Lower leg skin (tissue), 3 donors: ENCODE results near the gene EEF2.

Experiments
- POLR2A ChIP-seq, 2 donors: fragments of 450-650 bp; IDR thresholded peaks; one replicate each; pipeline ENCODE4 v1.6.1; 2016 to 2017; ENCODE audit warnings: antibody characterized with exemption in 2 of 2, mild to moderate bottlenecking in 1 of 2, moderate library complexity in 1 of 2
- TF ChIP-seq, protein P1 (sequence below), 3 donors: fragments of 450-650 bp; IDR thresholded peaks; one replicate each; pipeline ENCODE4 v1.5.1; 2016; ENCODE audit warnings: antibody characterized with exemption in 3 of 3, mild to moderate bottlenecking in 3 of 3, moderate library complexity in 2 of 3

DNA sequence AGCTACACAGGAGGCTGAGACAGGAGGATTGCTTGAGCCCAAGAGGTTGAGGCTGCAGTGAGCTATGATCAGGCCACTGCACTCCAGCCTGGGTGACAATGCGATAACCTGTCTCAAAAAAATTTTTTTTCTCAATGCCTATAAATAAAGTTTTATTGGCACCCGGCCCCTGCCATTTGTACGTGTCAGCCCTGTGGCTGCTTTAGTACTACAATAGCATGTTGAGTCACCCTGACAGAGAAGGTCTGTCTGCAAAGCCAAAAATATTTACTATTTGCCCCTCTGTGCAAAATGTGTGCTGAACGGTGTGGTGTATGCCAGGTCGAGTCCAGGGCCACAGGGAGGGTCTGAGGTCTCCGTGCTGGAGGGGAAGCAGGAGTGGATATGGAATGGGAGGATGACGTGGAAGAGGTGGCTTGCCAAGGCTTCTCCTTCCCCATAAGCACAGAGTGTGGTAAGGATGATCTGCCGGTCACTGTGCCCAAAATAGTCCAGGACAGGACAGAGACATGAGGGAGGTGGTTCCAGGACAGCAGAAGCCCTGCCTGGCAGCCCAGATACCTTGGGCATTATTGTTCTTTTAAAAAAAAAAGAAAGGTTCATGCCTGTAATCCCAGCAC is 42.4 kb downstream of the EEF2 start:
- TF ChIP-seq, protein P1, sequence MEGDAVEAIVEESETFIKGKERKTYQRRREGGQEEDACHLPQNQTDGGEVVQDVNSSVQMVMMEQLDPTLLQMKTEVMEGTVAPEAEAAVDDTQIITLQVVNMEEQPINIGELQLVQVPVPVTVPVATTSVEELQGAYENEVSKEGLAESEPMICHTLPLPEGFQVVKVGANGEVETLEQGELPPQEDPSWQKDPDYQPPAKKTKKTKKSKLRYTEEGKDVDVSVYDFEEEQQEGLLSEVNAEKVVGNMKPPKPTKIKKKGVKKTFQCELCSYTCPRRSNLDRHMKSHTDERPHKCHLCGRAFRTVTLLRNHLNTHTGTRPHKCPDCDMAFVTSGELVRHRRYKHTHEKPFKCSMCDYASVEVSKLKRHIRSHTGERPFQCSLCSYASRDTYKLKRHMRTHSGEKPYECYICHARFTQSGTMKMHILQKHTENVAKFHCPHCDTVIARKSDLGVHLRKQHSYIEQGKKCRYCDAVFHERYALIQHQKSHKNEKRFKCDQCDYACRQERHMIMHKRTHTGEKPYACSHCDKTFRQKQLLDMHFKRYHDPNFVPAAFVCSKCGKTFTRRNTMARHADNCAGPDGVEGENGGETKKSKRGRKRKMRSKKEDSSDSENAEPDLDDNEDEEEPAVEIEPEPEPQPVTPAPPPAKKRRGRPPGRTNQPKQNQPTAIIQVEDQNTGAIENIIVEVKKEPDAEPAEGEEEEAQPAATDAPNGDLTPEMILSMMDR (IDR thresholded peaks at IDR 0.05), result no peak
- no peak for TF ChIP-seq POLR2A (IDR thresholded peaks at IDR 0.05)
